A549 treated with AZD2906 at 1 μM for 4 hours (cell line): ENCODE measurements around the gene MOB3B. TPM values are rescaled to one million over a fixed set of nuclear protein-coding genes. Genes with fewer than 3 reads are reported as not detected.

Experiments
- total RNA-seq: library from RNA; stranded (reverse); fragments of 200-300 nt; extraction: Qiagen RNA extraction; gene quantifications from 5 replicates; pipeline ENCODE4 v1.2.3, GENCODE V29; 2022

Gene MOB3B
- 9.7 to 14.1 TPM (median 11.0 TPM) in 5 replicates for total RNA-seq

GRCh38 chr9:27529316-27530278 lies at the start of gene MOB3B:
Gene MOB3B, minus strand, starts transcription at chr9:27529814. Its CDS starts 74,264 bp downstream, at chr9:27455550.

GRCh38 chr9:27572918-27573633 lies 43.5 kb upstream of the MOB3B start, which contains the start of gene C9orf72:
Gene C9orf72, minus strand, starts transcription at chr9:27573481. Its CDS starts 6,361 bp downstream, at chr9:27567120.

GRCh38 chr9:27524236-27524635 lies 5.4 kb downstream of the MOB3B start, which contains the start of gene IFNK:
Gene IFNK, plus strand, starts transcription at chr9:27524290. Its CDS starts 47 bp downstream, at chr9:27524337.

GRCh38 chr9:27297050-27297449 lies 232.6 kb downstream of the MOB3B start, which contains the start of gene EQTN:
Gene EQTN, minus strand, starts transcription at chr9:27297150. Its CDS starts 95 bp downstream, at chr9:27297055.

Other genes starting within 250 kb of the MOB3B start
- gene EQTN, start 232.7 kb downstream of the MOB3B start, total RNA-seq: 0.16 to 0.20 TPM in 2 of 5 replicates, not detected in the others
- 0.06 TPM in 1 of 5 replicates, not detected in the others for gene IFNK, start 5.5 kb downstream of the MOB3B start, total RNA-seq
- gene C9orf72, start 43.7 kb upstream of the MOB3B start, total RNA-seq: 3.3 to 5.2 TPM (median 4.5 TPM) in 5 replicates